ENCODE measurements around the gene GAA.

GAA gene

GRCh38 chr17:80110927-80111701 lies 9.7 kb downstream of the GAA start:
- Mint-ChIP-seq H3K9me3 (peaks cover 10% of the 10 kb centered on the region), H3K27ac (peak overlapping the region in 1 of 3 experiments; percentile 54), H3K4me1 (peaks cover 2% of the 10 kb centered on the region), H3K4me3 (no peak overlapping the region), H3K36me3 (ENCODE audit: low read depth) (peaks cover 19% of the 10 kb centered on the region), H3K27me3 (ENCODE audit: low read depth) (peaks cover 5% of the 10 kb centered on the region)
- no peak for TF ChIP-seq CTCF (IDR thresholded peaks at IDR 0.05; ENCODE audit: unreplicated experiment in 3 of 3)

- H3K4me3 Mint-ChIP-seq: no peak overlapping the region
- peak overlapping the region in 1 of 3 experiments; percentile 54 for H3K27ac Mint-ChIP-seq
- H3K4me1 Mint-ChIP-seq: no peaks in the 10 kb centered on the region
- H3K36me3 Mint-ChIP-seq (ENCODE audit: low read depth): peaks cover 19% of the 10 kb centered on the region
- no peak for TF ChIP-seq CTCF (IDR thresholded peaks at IDR 0.05; ENCODE audit: unreplicated experiment in 3 of 3)
- H3K27me3 Mint-ChIP-seq (ENCODE audit: low read depth): peaks cover 8% of the 10 kb centered on the region
- H3K9me3 Mint-ChIP-seq: peaks cover 10% of the 10 kb centered on the region
Measured at GRCh38 chr17:80111702-80112470, 10.5 kb downstream of the GAA start.

- H3K36me3 Mint-ChIP-seq (ENCODE audit: low read depth): peaks cover 19% of the 10 kb centered on the region
- no peak for TF ChIP-seq CTCF (IDR thresholded peaks at IDR 0.05; ENCODE audit: unreplicated experiment in 3 of 3)
- no peaks in the 10 kb centered on the region for H3K4me1 Mint-ChIP-seq
- peaks cover 10% of the 10 kb centered on the region for H3K9me3 Mint-ChIP-seq
- peak overlapping the region in 1 of 3 experiments; percentile 75 for H3K27ac Mint-ChIP-seq
- peaks cover 6% of the 10 kb centered on the region for H3K27me3 Mint-ChIP-seq (ENCODE audit: low read depth)
- H3K4me3 Mint-ChIP-seq: no peak overlapping the region
Measured at GRCh38 chr17:80112471-80113032, 11.2 kb downstream of the GAA start.

DNA sequence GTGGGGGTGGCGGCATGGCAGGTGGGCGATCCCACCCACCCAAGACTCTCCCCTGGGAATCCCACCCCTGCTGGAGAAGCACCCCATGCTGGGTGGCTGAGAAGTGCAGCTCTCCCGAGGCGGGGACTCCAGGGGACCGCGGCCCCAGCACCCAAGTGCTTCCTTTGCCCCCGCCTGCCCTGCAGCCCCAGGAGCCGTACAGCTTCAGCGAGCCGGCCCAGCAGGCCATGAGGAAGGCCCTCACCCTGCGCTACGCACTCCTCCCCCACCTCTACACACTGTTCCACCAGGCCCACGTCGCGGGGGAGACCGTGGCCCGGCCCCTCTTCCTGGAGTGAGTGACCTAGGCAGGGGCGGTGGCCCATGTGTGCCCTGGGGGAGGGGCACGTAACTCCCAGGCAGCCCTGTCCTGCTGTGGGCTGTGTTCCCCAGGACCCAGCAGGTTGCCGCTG lies 11.7 kb downstream of the GAA start:
- peak overlapping the region in 1 of 3 experiments; percentile 75 for H3K27ac Mint-ChIP-seq
- H3K36me3 Mint-ChIP-seq (ENCODE audit: low read depth): peaks cover 19% of the 10 kb centered on the region
- H3K4me3 Mint-ChIP-seq: no peak overlapping the region
- H3K27me3 Mint-ChIP-seq (ENCODE audit: low read depth): peaks cover 6% of the 10 kb centered on the region
- H3K9me3 Mint-ChIP-seq: peaks cover 10% of the 10 kb centered on the region
- H3K4me1 Mint-ChIP-seq: no peaks in the 10 kb centered on the region
- no peak for TF ChIP-seq CTCF (IDR thresholded peaks at IDR 0.05; ENCODE audit: unreplicated experiment in 3 of 3)

DNA sequence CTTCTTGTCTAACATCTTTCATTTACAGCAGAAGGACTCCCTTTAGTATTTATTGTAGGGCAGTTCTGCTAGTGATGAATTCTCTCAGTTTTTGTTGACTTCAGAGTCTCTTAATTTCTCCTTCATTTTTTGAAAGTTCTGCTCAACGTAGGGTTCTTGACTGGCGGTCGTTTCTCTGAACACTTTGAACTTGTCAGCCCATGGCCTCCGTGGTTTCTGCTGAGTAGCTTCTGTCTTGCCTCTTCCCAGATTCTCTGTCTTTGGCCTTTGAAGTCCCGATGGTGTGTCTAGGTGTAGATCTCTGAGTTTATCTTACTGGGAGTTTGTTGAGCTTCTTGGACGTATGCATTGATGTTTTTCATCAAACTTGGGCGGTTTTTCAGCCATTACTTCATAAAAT lies 13.4 kb downstream of the GAA start:
- Mint-ChIP-seq H3K4me3 (no peak overlapping the region), H3K9me3 (peaks cover 10% of the 10 kb centered on the region), H3K36me3 (ENCODE audit: low read depth) (peaks cover 19% of the 10 kb centered on the region), H3K27ac (no peak overlapping the region), H3K4me1 (no peaks in the 10 kb centered on the region), H3K27me3 (ENCODE audit: low read depth) (peaks cover 6% of the 10 kb centered on the region)
- TF ChIP-seq CTCF (IDR thresholded peaks at IDR 0.05; ENCODE audit: unreplicated experiment in 3 of 3): no peak
